ENCODE results near the gene SMARCD3. TPM values are rescaled to one million over a fixed set of nuclear protein-coding genes. Genes with fewer than 3 reads are reported as not detected.

SMARCD3 gene
- total RNA-seq, 2 experiments from 2014 or later = 11.8 to 14.8 TPM

- Histone ChIP-seq H3K27me3 (ENCODE audit: control insufficient read depth in 1 of 2, insufficient read depth in 2 of 2, low read length in 2 of 2) (no peaks in the 10 kb centered on the region), H3K36me3 (ENCODE audit: insufficient read depth, low read length) (peaks cover 19% of the 10 kb centered on the region), H3K4me1 (ENCODE audit: insufficient read depth, low read length) (peaks cover 46% of the 10 kb centered on the region), H3K4me3 (ENCODE audit: low read length) (peak overlapping the region; percentile 90), H3K9me3 (ENCODE audit: control insufficient read depth in 1 of 2, insufficient read depth in 1 of 2, low read length in 2 of 2) (no peaks in the 10 kb centered on the region), H3K27ac (ENCODE audit: low read depth in 1 of 2, low read length in 2 of 2) (no peak overlapping the region)
- Mint-ChIP-seq H3K27me3 (no peaks in the 10 kb centered on the region), H3K4me1 (ENCODE audit: low read depth) (peaks cover 47% of the 10 kb centered on the region), H3K4me3 (peak overlapping the region; percentile 99), H3K36me3 (ENCODE audit: low read depth) (peaks cover 51% of the 10 kb centered on the region), H3K9me3 (no peaks in the 10 kb centered on the region), H3K27ac (peak overlapping the region; percentile 90)
- ATAC-seq (ENCODE audit: poor library complexity) (no peak), DNase-seq (no peak)
- CTCF ChIA-PET = interaction anchor here (1.2 to 2.0 kb wide), 2 partner anchors 15 to 1603 kb away, joined by 3 to 16 read pairs; no protein-coding TSS in a partner anchor
- intact Hi-C loops (cut with DNase I, micrococcal nuclease) = loop anchor here (5.0 kb wide), 3 partner anchors 124 to 1511 kb away; partner anchors contain the start of gene RHEB (in 1 of the 2)
- POLR2A ChIA-PET = interaction anchor here (0.6 to 1.7 kb wide), 5 partner anchors 9 to 216 kb away, joined by 3 to 25 read pairs (median 7); partner anchors contain the start of gene NUB1
- TF ChIP-seq CTCF (IDR thresholded peaks at IDR 0.05) = no peak
Measured at GRCh38 chr7:151228024-151228866, 20.2 kb downstream of the SMARCD3 start.

GRCh38 chr7:151226875-151227782 lies 21.4 kb downstream of the SMARCD3 start, which contains the start of gene ABCF2:
Gene ABCF2 (minus strand): TSS chr7:151227205. CDS start chr7:151226458, 747 bp downstream.
- CTCF ChIA-PET = interaction anchor here (1.0 to 2.0 kb wide), 6 partner anchors 16 to 1602 kb away, joined by 3 to 16 read pairs (median 3); partner anchors contain the start of genes ABCB8 and GBX1
- POLR2A ChIA-PET = interaction anchor here (0.6 to 1.7 kb wide), 12 partner anchors 8 to 697 kb away, joined by 3 to 25 read pairs (median 4); partner anchors contain the start of gene NUB1

More at GRCh38 chr7:151226875-151227782, 21.4 kb downstream of the SMARCD3 start, which contains the start of gene ABCF2:
- no peaks in the 10 kb centered on the region for H3K9me3 Mint-ChIP-seq
- peak within 1 kb of the TSS; percentile 90 for H3K27ac Mint-ChIP-seq
- H3K27me3 Mint-ChIP-seq = no peaks in the 10 kb centered on the region
- peak within 1 kb of the TSS; percentile 90 for H3K4me3 ChIP-seq (ENCODE audit: low read length)
- no peaks in the 10 kb centered on the region for H3K27me3 ChIP-seq (ENCODE audit: control insufficient read depth in 1 of 2, insufficient read depth in 2 of 2, low read length in 2 of 2)
- peaks cover 55% of the 10 kb centered on the region for H3K36me3 Mint-ChIP-seq (ENCODE audit: low read depth)
- peak within 1 kb of the TSS; percentile 63 to 71 for H3K27ac ChIP-seq (ENCODE audit: low read depth in 1 of 2, low read length in 2 of 2)
- peaks cover 41% of the 10 kb centered on the region for H3K4me1 Mint-ChIP-seq (ENCODE audit: low read depth)
- no peak for TF ChIP-seq CTCF (IDR thresholded peaks at IDR 0.05)
- intact Hi-C loops (cut with DNase I, micrococcal nuclease) = loop anchor here (2.0 to 5.0 kb wide), 6 partner anchors 18 to 1510 kb away; partner anchors contain the start of gene RHEB (in 1 of the 2)
- H3K4me3 Mint-ChIP-seq = peak within 1 kb of the TSS; percentile 99
- H3K36me3 ChIP-seq (ENCODE audit: insufficient read depth, low read length) = peaks cover 30% of the 10 kb centered on the region
- ATAC-seq (ENCODE audit: poor library complexity) (peak; percentile 99), DNase-seq (peak; percentile 93 to 99 (median 97))
- no peaks in the 10 kb centered on the region for H3K9me3 ChIP-seq (ENCODE audit: control insufficient read depth in 1 of 2, insufficient read depth in 1 of 2, low read length in 2 of 2)
- H3K4me1 ChIP-seq (ENCODE audit: insufficient read depth, low read length) = peaks cover 38% of the 10 kb centered on the region
